Skeletal muscle tissue (tissue), 4 donors: ENCODE results near the gene EFHB. TPM values are rescaled to one million over a fixed set of nuclear protein-coding genes. Genes with fewer than 3 reads are reported as not detected.

Experiments used
- H3K27ac ChIP-seq: one replicate; pipeline ENCODE4 v1.7.0; 2013; ENCODE audit warnings: mild to moderate bottlenecking, low read depth, low read length, inconsistent platforms
- H3K27me3 ChIP-seq, 3 donors: one replicate each; pipeline ENCODE4 v1.7.0; 2013; ENCODE audit warnings: low read length in 3 of 3; ENCODE audit not compliant: control insufficient read depth in 3 of 3, insufficient read depth in 3 of 3
- H3K36me3 ChIP-seq, 3 donors: one replicate each; pipeline ENCODE4 v1.7.0; 2013; ENCODE audit warnings: low read length in 3 of 3; ENCODE audit not compliant: control insufficient read depth in 3 of 3, insufficient read depth in 3 of 3
- H3K4me1 ChIP-seq, 3 donors: one replicate each; pipeline ENCODE4 v1.7.0; 2013; ENCODE audit warnings: low read length in 3 of 3, mild to moderate bottlenecking in 3 of 3; ENCODE audit not compliant: control insufficient read depth in 3 of 3, insufficient read depth in 3 of 3
- H3K4me3 ChIP-seq, 3 donors: one replicate each; pipeline ENCODE4 v1.7.0; 2013; ENCODE audit warnings: low read length in 3 of 3
- H3K9ac ChIP-seq, 3 donors: one replicate each; pipeline ENCODE4 v1.7.0; 2013; ENCODE audit warnings: low read length in 3 of 3, mild to moderate bottlenecking in 3 of 3, moderate library complexity in 2 of 3, low read depth in 1 of 3
- H3K9me3 ChIP-seq, 3 donors: one replicate each; pipeline ENCODE4 v1.7.0; 2013; ENCODE audit warnings: low read length in 3 of 3; ENCODE audit not compliant: control insufficient read depth in 3 of 3
- total RNA-seq: library from RNA; depleted of rRNA; stranded (reverse); fragments of >200 nt; gene quantifications from one replicate; pipeline ENCODE4 v1.2.3, GENCODE V29; 2014
- donor health status: Osteomylitis.

EFHB gene
- total RNA-seq, 1 donor from 2014 or later, result not detected

DNA sequence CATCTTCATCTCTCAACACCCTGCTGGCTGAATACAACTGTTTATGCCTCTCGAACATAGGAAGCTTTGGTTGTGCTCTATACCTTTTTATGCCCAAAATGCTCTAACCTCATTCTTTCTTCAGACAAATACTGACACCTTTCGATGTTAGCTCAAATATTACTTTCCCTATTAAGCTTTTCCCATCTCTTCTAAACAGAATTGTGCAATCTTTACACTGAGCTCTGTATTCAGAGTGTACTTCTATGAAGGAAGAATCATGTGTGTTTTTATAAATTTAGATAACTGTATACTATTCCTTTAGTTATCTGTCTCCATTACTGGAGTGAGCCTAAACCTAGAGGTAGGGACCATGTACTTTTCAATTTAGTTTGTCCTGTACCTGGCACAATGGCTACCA is 1.6 kb downstream of the EFHB start:
- H3K36me3 ChIP-seq, result no peaks in the 10 kb centered on the region
- no peak overlapping the region for H3K9ac ChIP-seq
- H3K9me3 ChIP-seq, result no peaks in the 10 kb centered on the region
- H3K27ac ChIP-seq, result no peak overlapping the region
- H3K4me3 ChIP-seq, result no peak overlapping the region
- H3K27me3 ChIP-seq, result peaks cover 8 to 10% (median 10%) of the 10 kb centered on the region in 3 donors
- no peaks in the 10 kb centered on the region for H3K4me1 ChIP-seq

GRCh38 chr3:19931767-19932188 is 2.2 kb downstream of the EFHB start:
- no peaks in the 10 kb centered on the region for H3K36me3 ChIP-seq
- no peaks in the 10 kb centered on the region for H3K4me1 ChIP-seq
- no peak overlapping the region for H3K9ac ChIP-seq
- H3K27ac ChIP-seq, result no peak overlapping the region
- no peak overlapping the region for H3K4me3 ChIP-seq
- no peaks in the 10 kb centered on the region for H3K9me3 ChIP-seq
- H3K27me3 ChIP-seq, result peaks cover 8 to 10% (median 10%) of the 10 kb centered on the region in 3 donors

DNA sequence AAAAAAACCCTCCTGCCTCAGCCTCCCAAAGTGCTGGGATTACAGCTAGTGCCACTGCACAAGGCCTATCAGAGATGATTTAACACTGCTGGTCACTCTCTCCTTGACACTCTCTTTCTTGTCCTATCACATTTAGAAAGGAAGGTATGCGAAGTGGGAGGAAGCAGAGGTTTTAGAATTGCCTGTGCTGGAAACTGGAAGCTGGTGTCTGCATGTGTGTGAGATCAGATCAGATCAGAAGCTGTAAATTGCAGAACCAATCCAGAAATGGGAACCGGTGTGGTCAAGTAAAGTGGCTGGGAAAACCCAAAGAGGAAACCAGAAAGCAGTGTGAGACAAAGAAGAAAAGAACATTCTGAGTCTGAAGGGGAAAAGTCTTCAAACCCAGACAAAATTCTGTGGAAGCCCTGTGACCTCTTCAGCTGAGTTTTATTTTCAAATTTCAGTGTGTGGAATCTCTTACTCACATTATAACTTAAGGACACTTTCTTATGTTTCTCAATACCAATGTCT is 2.8 kb downstream of the EFHB start:
- no peak overlapping the region for H3K9ac ChIP-seq
- H3K4me1 ChIP-seq, result no peaks in the 10 kb centered on the region
- no peak overlapping the region for H3K4me3 ChIP-seq
- no peaks in the 10 kb centered on the region for H3K9me3 ChIP-seq
- peaks cover 8 to 10% (median 10%) of the 10 kb centered on the region in 3 donors for H3K27me3 ChIP-seq
- no peaks in the 10 kb centered on the region for H3K36me3 ChIP-seq
- no peak overlapping the region for H3K27ac ChIP-seq

- no peak overlapping the region for H3K9ac ChIP-seq
- no peaks in the 10 kb centered on the region for H3K4me1 ChIP-seq
- H3K9me3 ChIP-seq, result no peaks in the 10 kb centered on the region
- no peaks in the 10 kb centered on the region for H3K27me3 ChIP-seq
- no peaks in the 10 kb centered on the region for H3K36me3 ChIP-seq
- no peak overlapping the region for H3K4me3 ChIP-seq
- no peak overlapping the region for H3K27ac ChIP-seq
Measured at GRCh38 chr3:19920401-19921080, 13.5 kb downstream of the EFHB start.

GRCh38 chr3:19917167-19917566 is 16.9 kb downstream of the EFHB start:
- no peaks in the 10 kb centered on the region for H3K4me1 ChIP-seq
- H3K9ac ChIP-seq, result no peak overlapping the region
- no peaks in the 10 kb centered on the region for H3K27me3 ChIP-seq
- H3K36me3 ChIP-seq, result no peaks in the 10 kb centered on the region
- H3K9me3 ChIP-seq, result peaks cover 0 to 2% (median 0%) of the 10 kb centered on the region in 3 donors
- H3K4me3 ChIP-seq, result no peak overlapping the region
- no peak overlapping the region for H3K27ac ChIP-seq

DNA sequence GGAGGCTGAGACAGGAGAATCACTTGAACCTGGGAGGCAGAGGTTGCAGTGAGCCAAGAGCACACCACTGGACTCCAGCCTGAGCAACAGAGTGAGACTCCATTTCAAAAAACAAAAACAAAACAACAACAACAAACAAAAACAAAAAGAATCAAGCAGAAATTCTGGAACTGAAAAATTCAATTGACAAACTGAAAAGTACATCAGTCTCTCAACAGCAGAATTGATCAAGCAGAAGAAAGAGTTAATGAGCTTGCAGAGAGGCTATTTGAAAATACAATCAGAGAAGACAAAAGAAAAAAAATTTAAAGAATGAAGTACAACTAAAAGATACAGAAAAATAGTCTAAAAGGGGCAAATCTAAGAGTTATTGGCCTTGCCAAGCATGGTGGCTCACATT is 22.6 kb downstream of the EFHB start:
- peaks cover 0 to 2% (median 2%) of the 10 kb centered on the region in 3 donors for H3K9me3 ChIP-seq
- H3K4me1 ChIP-seq, result no peaks in the 10 kb centered on the region
- H3K27ac ChIP-seq, result no peak overlapping the region
- no peaks in the 10 kb centered on the region for H3K36me3 ChIP-seq
- H3K27me3 ChIP-seq, result no peaks in the 10 kb centered on the region
- no peak overlapping the region for H3K9ac ChIP-seq
- no peak overlapping the region for H3K4me3 ChIP-seq

- H3K9ac ChIP-seq, result no peak overlapping the region
- H3K36me3 ChIP-seq, result no peaks in the 10 kb centered on the region
- peaks cover 0 to 2% (median 0%) of the 10 kb centered on the region in 3 donors for H3K9me3 ChIP-seq
Measured at GRCh38 chr3:19907523-19907922, 26.5 kb downstream of the EFHB start.

DNA sequence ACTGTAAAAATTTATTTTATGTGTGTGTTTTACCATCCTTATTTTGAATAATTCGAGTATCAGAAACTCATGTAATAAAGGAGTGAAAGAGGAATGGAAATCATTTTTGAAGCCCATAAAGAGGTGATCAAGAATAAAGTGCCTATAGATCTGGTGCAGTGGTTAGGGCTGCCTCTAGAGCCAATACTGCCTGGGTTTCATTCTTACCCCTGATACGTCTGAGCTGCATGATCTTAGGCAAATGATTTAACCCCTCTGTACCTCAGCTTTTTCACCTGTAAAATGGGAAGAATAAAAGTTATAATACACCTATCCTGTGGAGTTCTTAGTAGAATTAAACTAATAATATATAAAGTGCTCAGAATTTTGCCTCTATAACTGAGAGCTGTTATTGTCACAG is 30.4 kb downstream of the EFHB start:
- Histone ChIP-seq H3K4me3 (no peak overlapping the region), H3K4me1 (no peaks in the 10 kb centered on the region), H3K27ac (no peak overlapping the region), H3K36me3 (no peaks in the 10 kb centered on the region), H3K27me3 (no peaks in the 10 kb centered on the region), H3K9me3 (peaks cover 0 to 2% (median 0%) of the 10 kb centered on the region in 3 donors), H3K9ac (no peak overlapping the region)

More at GRCh38 chr3:19907523-19907922, 26.5 kb downstream of the EFHB start:
- Histone ChIP-seq H3K4me3 (no peak overlapping the region), H3K27me3 (no peaks in the 10 kb centered on the region), H3K27ac (no peak overlapping the region), H3K4me1 (no peaks in the 10 kb centered on the region)

- Histone ChIP-seq H3K27ac (no peak overlapping the region), H3K4me3 (no peak overlapping the region), H3K27me3 (no peaks in the 10 kb centered on the region), H3K36me3 (no peaks in the 10 kb centered on the region), H3K9me3 (no peaks in the 10 kb centered on the region), H3K4me1 (no peaks in the 10 kb centered on the region), H3K9ac (no peak overlapping the region)
Measured at GRCh38 chr3:19901918-19902317, 32.1 kb downstream of the EFHB start.

- H3K9me3 ChIP-seq, result no peaks in the 10 kb centered on the region
- no peaks in the 10 kb centered on the region for H3K27me3 ChIP-seq
- H3K36me3 ChIP-seq, result no peaks in the 10 kb centered on the region
- no peak overlapping the region for H3K27ac ChIP-seq
- no peak overlapping the region for H3K4me3 ChIP-seq
- H3K9ac ChIP-seq, result no peak overlapping the region
- H3K4me1 ChIP-seq, result no peaks in the 10 kb centered on the region
Measured at GRCh38 chr3:19901337-19901736, 32.7 kb downstream of the EFHB start.
